SK-N-SH (cell line): ENCODE measurements around the gene PELI2. TPM values are rescaled to one million over a fixed set of nuclear protein-coding genes. Genes with fewer than 3 reads are reported as not detected.

ENCODE experiments used
- CTCF ChIA-PET: fragments of 300-600, 350-600 bp; formaldehyde crosslinking; extraction: SDS; loops from one replicate; lab custom pipeline; 2021; lab: Yijun Ruan, JAX
- POLR2A ChIA-PET: fragments of 350-600 bp; sonication (Branson Sonifier 250); formaldehyde crosslinking; extraction: SDS; loops from one replicate; lab custom pipeline; 2020; ENCODE audit warnings: antibody characterized with exemption, inconsistent platforms; lab: Yijun Ruan, JAX
- DNase-seq: peaks from one replicate; pipeline ENCODE4 v3.0.0; 2012
- H2AFZ ChIP-seq: fragments of 200-600 bp; sonication (generic); 2 replicates; pipeline ENCODE4 v1.8.1; 2016; ENCODE audit warnings: antibody characterized with exemption, mild to moderate bottlenecking, low read depth
- H3F3A ChIP-seq: fragments of 200-600 bp; sonication (generic); replicated peaks from 2 replicates; pipeline ENCODE3; 2016; ENCODE audit warnings: antibody characterized with exemption, mild to moderate bottlenecking; ENCODE audit not compliant: insufficient read depth
- H3K27ac ChIP-seq, 2 experiments: fragments of 200-500 bp in 1 of 2; fragments of 200-600 bp in 1 of 2; sonication (Bioruptor generic) in 1 of 2; sonication (generic), shearing (Covaris generic) in 1 of 2; 2 replicates each; pipeline versions ENCODE4 v1.5.1 to v1.6.1; 2014 to 2016; ENCODE audit warnings: low read depth in 2 of 2, inconsistent platforms in 1 of 2, low read length in 1 of 2, mild to moderate bottlenecking in 1 of 2, mixed read lengths in 1 of 2
- H3K27me3 ChIP-seq: fragments of 200-600 bp; sonication (generic), shearing (Covaris generic); 2 replicates; pipeline ENCODE4 v1.6.1; 2016; ENCODE audit warnings: mixed run types; ENCODE audit not compliant: insufficient read depth
- H3K36me3 ChIP-seq, 2 experiments: fragments of 200-500 bp in 1 of 2; fragments of 200-600 bp in 1 of 2; sonication (Bioruptor generic) in 1 of 2; sonication (generic) in 1 of 2; replicated peaks in 1 of 2; 2 replicates each; pipeline versions ENCODE3 to v1.5.1; 2014 to 2016; ENCODE audit warnings: low read length in 1 of 2, mild to moderate bottlenecking in 1 of 2; ENCODE audit not compliant: insufficient read depth in 2 of 2, control insufficient read depth in 1 of 2
- H3K4me1 ChIP-seq, 2 experiments: fragments of 200-500 bp in 1 of 2; fragments of 200-600 bp in 1 of 2; sonication (Bioruptor generic) in 1 of 2; sonication (generic), shearing (Covaris generic) in 1 of 2; 2 replicates each; pipeline versions ENCODE4 v1.5.1 to v1.6.1; 2014 to 2016; ENCODE audit warnings: low read depth in 1 of 2, low read length in 1 of 2, mixed run types in 1 of 2; ENCODE audit not compliant: insufficient read depth in 2 of 2, control insufficient read depth in 1 of 2
- H3K4me2 ChIP-seq: fragments of 200-600 bp; sonication (generic), shearing (Covaris generic); 2 replicates; pipeline ENCODE4 v1.6.1; 2017; ENCODE audit warnings: mixed run types
- H3K4me3 ChIP-seq, 2 experiments: fragments of 200-500 bp in 1 of 2; fragments of 200-600 bp in 1 of 2; sonication (Bioruptor generic) in 1 of 2; sonication (generic), shearing (Covaris generic) in 1 of 2; 2 replicates each; pipeline versions ENCODE4 v1.5.1 to v1.8.1; 2014 to 2016; ENCODE audit warnings: low read depth in 2 of 2, inconsistent platforms in 1 of 2, low read length in 1 of 2, mild to moderate bottlenecking in 1 of 2, mixed read lengths in 1 of 2, moderate library complexity in 1 of 2
- H3K79me2 ChIP-seq: fragments of 200-600 bp; sonication (generic); 2 replicates; pipeline ENCODE4 v1.8.1; 2017; ENCODE audit warnings: mild to moderate bottlenecking; ENCODE audit not compliant: insufficient read depth
- H3K9ac ChIP-seq: fragments of 200-600 bp; sonication (generic); 2 replicates; pipeline ENCODE4 v1.6.1; 2017; ENCODE audit warnings: mixed run types
- H3K9me2 ChIP-seq: fragments of 200-600 bp; sonication (generic); 2 replicates; pipeline ENCODE4 v1.6.1; 2017; ENCODE audit warnings: mixed run types
- H3K9me3 ChIP-seq: fragments of 200-600 bp; sonication (generic); 2 replicates; pipeline ENCODE4 v1.6.1; 2017; ENCODE audit warnings: mixed run types, mild to moderate bottlenecking, moderate library complexity
- H4K20me1 ChIP-seq: fragments of 200-600 bp; sonication (generic); 2 replicates; pipeline ENCODE4 v1.6.1; 2017; ENCODE audit warnings: mild to moderate bottlenecking, mixed run types; ENCODE audit not compliant: insufficient read depth
- CHD2 ChIP-seq: fragments of 150-350 bp; IDR thresholded peaks from 2 replicates; pipeline ENCODE4 v1.6.1; 2018; ENCODE audit warnings: low read length; ENCODE audit not compliant: partially characterized antibody
- CTCF ChIP-seq: fragments of 200-600 bp; sonication (generic); IDR thresholded peaks from 2 replicates; pipeline ENCODE4 v1.6.1; 2017; ENCODE audit warnings: antibody characterized with exemption, mild to moderate bottlenecking, moderate library complexity
- ELF1 ChIP-seq: IDR thresholded peaks from 2 replicates; pipeline ENCODE4 v1.4.0; 2012
- EP300 ChIP-seq, 2 experiments: IDR thresholded peaks; 2 replicates each; pipeline versions ENCODE4 v1.4.0 to v1.6.1; 2012; ENCODE audit warnings: borderline replicate concordance in 1 of 2, low read depth in 1 of 2, low read length in 1 of 2
- EZH2phosphoT487 ChIP-seq: fragments of 200-600 bp; sonication (generic); IDR thresholded peaks from 2 replicates; pipeline ENCODE4 v1.6.1; 2017; ENCODE audit warnings: low read depth, mixed run types, mild to moderate bottlenecking, antibody characterized with exemption, moderate library complexity, borderline replicate concordance
- FOXJ3 ChIP-seq: sonication (generic); formaldehyde crosslinking; IDR thresholded peaks from 2 replicates; pipeline ENCODE4 v1.5.1; 2020; ENCODE audit warnings: mild to moderate bottlenecking, missing genetic modification reagents
- FOXM1 ChIP-seq: IDR thresholded peaks from 2 replicates; pipeline ENCODE4 v1.4.0; 2012; ENCODE audit warnings: low read depth, mild to moderate bottlenecking
- GATA2 ChIP-seq: sonication (generic); formaldehyde crosslinking; IDR thresholded peaks from 2 replicates; pipeline ENCODE4 v1.5.0; 2020; ENCODE audit warnings: mild to moderate bottlenecking, missing genetic modification reagents
- JUND ChIP-seq: IDR thresholded peaks from 2 replicates; pipeline ENCODE4 v1.4.0; 2012
- NRF1 ChIP-seq: IDR thresholded peaks from 2 replicates; pipeline ENCODE4 v1.6.1; 2012; ENCODE audit warnings: low read depth, mild to moderate bottlenecking, low read length
- PBX3 ChIP-seq: IDR thresholded peaks from 2 replicates; pipeline ENCODE4; 2012
- REST ChIP-seq: IDR thresholded peaks from 2 replicates; pipeline ENCODE4 v1.6.1; 2012; ENCODE audit warnings: mild to moderate bottlenecking, low read depth, low read length, moderate library complexity
- RFX5 ChIP-seq: IDR thresholded peaks from 2 replicates; pipeline ENCODE4 v1.6.1; 2012; ENCODE audit warnings: mild to moderate bottlenecking, improper control_type of control experiment, low read length
- TAF1 ChIP-seq: IDR thresholded peaks from 2 replicates; pipeline ENCODE4 v1.6.1; 2012; ENCODE audit warnings: low read depth, mild to moderate bottlenecking, low read length, moderate library complexity, borderline replicate concordance
- TEAD4 ChIP-seq: IDR thresholded peaks from 2 replicates; pipeline ENCODE4 v1.4.0; 2012; ENCODE audit warnings: mild to moderate bottlenecking, borderline replicate concordance; ENCODE audit not compliant: insufficient read depth
- WGBS: methylation state at CpG from one replicate; pipeline ENCODE4 v1.1.6; 2017; ENCODE audit warnings: low lambda C conversion rate; 5-methylcytosine and 5-hydroxymethylcytosine counted together
- polyA plus RNA-seq, 3 experiments: library from polyadenylated mRNA; depleted of rRNA; stranded (reverse); fragments of >200 nt; gene quantifications; 2 replicates each; pipeline ENCODE4 v1.2.3, GENCODE V29; 2012

PELI2 gene
- polyA plus RNA-seq, 1 of the 3 experiments (the other 2 are of a cell fraction) = not detected

- TF ChIP-seq EP300 (IDR thresholded peaks at IDR 0.05; ENCODE audit: borderline replicate concordance in 1 of 2, low read depth in 1 of 2, low read length in 1 of 2) (no peak), PBX3 (no peak), EZH2phosphoT487 (no peak), GATA2 (CRISPR knock-in tag) (no peak), JUND (no peak), REST (no peak), RFX5 (no peak), CTCF (no peak), NRF1 (no peak), FOXJ3 (CRISPR knock-in tag) (no peak), TAF1 (no peak), CHD2 (no peak), ELF1 (no peak), FOXM1 (no peak), TEAD4 (no peak)
- TF ChIP-seq, all 33 proteins: peak for 0
- CTCF ChIA-PET = no interaction called here
Measured at GRCh38 chr14:56107615-56108014, 10.6 kb upstream of the PELI2 start.

More at GRCh38 chr14:56107615-56108014, 10.6 kb upstream of the PELI2 start:
- no peak for DNase-seq
- no peaks in the 10 kb centered on the region for H3F3A ChIP-seq
- no peak overlapping the region for H3K27ac ChIP-seq
- no peak overlapping the region for H3K9ac ChIP-seq
- no peak overlapping the region for H3K4me2 ChIP-seq
- no peaks in the 10 kb centered on the region for H3K79me2 ChIP-seq
- H3K27me3 ChIP-seq = peaks cover 17% of the 10 kb centered on the region; the same call in 1 of the 2 replicates
- H2AFZ ChIP-seq = no peak overlapping the region
- H3K9me2 ChIP-seq = no peaks in the 10 kb centered on the region
- no peaks in the 10 kb centered on the region for H4K20me1 ChIP-seq
- POLR2A ChIA-PET = no interaction called here
- H3K4me3 ChIP-seq = no peak overlapping the region
- no peaks in the 10 kb centered on the region for H3K9me3 ChIP-seq
- no peaks in the 10 kb centered on the region for H3K4me1 ChIP-seq
- 23% methylated on average over 5 of the region's 5 CpGs for WGBS
- no peaks in the 10 kb centered on the region for H3K36me3 ChIP-seq
